NCI-H345 (cell line): Measurements from ENCODE around the gene NHSL2.
A peak's percentile ranks its signal among the peaks of the same experiment; 100 is the strongest.
"Not testable (repeated sequence)": the region's sequence is repeated elsewhere in the genome, so short reads cannot be mapped to it uniquely, and the experiment has no call there.

ENCODE experiments used
- DNase-seq: peaks from one replicate; lab custom pipeline; 2025; lab: John Stamatoyannopoulos, UW

NHSL2 gene

DNA sequence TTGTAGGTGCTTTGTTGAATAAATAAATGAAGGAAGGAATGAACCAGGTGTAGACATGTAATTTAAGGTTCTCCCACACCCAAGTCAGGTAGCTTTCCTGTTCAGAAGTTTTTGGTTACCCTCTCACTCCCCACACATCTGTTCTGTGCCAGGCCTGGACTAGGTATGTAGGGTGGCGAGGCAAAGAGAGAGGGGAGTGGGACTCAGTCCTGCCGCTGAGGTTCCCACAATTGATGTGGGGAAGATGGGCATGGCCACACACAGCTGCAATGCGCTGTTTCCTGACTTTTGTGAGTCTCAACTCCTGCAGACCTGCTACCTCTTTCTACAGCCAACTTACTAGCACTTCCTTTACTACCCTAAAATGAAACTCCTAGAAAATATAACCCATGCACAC, 132.2 kb downstream of the NHSL2 start:
- DNase-seq: no peak

DNA sequence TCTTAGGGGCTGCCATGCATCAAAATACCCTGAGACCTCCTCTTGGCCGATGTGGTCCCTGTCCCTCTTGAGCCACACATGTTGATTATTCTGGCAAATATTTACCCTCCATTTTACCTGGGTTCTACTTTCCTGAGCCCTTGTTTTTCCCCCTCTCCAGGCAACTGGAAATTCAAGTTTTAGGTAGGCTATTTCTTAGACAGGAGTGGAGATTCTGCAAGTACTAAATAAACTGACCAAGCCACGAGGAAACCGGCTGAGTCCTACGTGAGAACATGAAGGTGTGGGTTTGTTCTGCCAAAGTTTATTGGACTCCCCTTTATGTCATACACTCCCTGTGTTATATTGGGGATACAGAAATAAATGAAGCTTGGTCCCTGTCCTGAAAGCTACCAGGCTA, 133.0 kb downstream of the NHSL2 start:
- DNase-seq: no peak

DNA sequence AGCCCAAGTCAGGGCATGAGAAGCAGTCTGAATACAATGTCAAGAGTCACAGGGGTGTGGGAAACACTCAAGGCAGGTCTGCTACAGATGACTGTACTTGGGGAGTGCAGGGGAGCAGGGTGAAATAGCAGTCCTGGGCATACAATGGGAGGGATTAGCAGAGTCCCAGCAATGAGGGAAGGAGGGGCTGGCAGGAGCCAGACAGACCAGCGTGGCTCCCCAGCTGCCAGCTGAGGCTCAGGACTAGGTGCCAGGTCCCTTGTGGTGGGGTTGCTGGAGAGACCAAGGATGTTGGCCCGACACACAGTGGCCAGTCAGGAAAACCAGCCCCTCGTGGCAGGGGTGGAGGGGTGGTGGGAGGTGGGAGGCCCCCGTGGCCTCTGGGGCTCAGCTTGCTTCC, 134.5 kb downstream of the NHSL2 start:
- DNase-seq: no peak

DNA sequence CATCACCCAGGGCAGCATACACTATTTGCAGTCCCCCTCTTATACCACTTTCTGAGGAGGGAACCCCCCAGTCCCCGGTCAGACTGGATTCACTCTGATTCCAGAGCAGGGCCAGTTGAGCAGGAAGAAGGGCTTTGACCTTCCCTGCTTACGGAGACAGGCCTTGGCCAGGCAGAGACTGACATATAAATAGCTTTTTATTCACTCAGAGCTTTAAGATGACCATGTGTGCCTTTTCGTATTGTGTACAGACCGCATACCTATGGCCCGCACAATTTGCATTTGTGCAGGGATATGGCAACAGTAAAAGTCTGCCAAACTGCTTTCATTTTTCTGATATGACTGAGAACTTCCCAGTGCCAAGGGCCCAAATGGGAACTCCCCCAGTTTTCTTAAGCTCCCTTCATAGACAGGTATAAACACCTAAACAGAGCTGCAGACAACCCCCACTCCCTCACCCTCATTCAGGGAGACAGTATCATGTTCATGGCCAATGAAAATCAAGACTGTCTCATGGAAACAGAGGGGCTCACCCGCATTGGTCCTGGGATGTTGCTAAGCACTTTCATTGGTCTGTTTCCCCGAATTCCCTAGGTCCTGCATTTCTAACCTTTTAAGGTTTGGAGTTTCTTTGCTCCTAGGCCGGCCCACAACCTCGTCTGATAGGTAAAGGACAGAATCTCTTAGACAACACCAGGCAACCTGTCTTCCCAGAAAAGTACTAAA, 135.1 kb downstream of the NHSL2 start:
- DNase-seq: no peak

DNA sequence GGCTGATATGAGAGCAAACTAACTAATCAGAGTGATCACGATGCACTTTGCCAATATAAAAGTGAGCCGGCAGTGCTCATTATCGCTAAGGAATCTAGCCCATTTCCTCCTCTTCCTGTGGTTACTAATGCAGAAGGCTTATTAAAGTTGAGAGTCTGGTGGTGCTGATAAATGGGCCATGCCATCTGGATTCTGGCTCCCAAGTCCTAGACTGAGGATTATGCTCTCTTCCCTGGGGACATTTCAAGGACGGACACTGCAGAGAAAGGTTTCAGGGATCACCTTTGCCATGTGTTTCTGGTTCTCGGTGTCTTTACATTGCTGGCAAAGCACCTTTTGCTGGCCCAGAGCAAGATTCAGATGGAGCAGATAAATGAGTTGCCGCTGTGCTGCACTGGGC, 135.8 kb downstream of the NHSL2 start:
- DNase-seq: no peak

DNA sequence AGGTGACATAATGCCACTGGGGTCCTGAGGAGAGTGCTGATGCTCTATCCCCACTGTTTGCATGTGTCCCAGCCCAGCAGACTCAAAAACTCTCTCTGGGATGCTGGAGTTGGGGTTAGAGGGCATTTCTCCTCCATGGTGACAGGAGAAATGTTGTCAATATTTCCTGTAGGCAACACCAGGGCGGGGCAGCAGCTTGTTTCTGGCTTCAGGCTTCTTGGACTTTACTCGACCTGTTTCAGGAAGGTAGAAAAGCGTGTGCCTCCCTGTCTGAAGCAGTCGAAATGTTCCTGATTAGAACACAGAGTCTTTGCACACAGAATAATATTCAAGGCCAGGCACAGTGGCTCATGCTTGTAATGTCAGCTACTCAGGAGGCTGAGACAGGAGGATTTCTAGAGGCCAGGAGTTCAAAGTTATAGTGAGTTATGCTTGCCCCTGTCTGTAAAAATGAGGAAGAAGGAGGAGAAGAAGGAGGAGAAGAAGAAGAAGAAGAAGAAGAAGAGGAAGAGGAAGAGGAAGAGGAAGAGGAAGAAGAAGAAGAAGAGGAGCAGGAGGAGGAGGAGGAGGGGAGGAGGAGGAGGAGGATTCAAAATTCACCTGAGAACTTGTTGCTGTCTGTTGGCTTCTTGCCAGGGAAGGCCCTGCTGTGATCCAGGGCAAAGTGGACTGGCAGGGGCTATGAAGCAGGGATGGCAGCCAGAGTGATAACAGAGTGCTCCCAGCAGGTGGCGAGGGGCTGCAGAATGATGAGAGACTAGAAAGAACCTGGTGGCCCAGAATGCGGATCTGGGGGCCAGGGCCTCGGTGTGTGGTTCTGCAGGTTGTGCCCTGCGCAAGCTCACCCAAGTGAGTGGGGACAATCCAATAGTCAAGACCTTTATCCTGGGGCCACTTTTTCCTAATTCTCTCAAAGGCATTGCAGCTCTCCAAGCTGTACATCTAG, 138.1 kb downstream of the NHSL2 start:
- DNase-seq: peak; percentile 7

DNA sequence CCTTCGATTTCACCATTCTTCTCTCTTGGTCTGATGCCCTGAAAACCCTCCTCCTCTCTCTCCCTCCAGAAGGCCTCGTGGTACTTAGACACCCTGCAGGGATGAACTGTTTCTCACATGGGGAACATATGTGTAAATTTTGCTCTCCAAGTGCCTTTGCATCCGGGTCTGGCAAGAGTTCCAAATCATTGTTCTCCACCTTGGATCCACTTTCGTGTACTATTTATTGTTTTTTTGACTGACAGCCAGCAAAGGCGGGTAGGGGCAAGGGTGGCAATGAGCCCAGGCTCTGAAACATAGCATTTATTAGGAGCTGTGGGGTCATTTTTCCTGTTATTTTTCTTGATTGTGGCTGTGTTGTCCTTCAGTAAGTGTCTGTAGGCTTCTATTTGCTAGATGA, 139.4 kb downstream of the NHSL2 start:
- no peak for DNase-seq

DNA sequence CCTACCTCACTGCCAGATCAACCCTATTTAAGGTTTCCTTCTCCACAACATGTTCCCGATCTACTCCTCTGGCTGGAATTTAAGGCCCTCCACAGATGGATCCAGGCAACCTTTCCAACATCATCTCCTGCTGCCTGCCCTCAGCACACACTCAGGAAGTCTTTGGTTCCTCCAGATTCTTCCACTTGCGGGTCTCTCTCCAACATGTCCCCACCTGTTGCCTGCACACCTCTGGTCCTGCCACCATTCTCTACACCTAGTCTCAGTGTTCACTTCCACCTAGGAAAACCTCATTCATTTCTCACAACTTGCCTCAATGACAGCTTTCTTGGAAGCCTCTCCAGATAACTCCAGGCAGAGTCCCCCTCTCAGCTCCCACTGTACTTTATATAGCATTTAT, 140.9 kb downstream of the NHSL2 start:
- DNase-seq: no peak

DNA sequence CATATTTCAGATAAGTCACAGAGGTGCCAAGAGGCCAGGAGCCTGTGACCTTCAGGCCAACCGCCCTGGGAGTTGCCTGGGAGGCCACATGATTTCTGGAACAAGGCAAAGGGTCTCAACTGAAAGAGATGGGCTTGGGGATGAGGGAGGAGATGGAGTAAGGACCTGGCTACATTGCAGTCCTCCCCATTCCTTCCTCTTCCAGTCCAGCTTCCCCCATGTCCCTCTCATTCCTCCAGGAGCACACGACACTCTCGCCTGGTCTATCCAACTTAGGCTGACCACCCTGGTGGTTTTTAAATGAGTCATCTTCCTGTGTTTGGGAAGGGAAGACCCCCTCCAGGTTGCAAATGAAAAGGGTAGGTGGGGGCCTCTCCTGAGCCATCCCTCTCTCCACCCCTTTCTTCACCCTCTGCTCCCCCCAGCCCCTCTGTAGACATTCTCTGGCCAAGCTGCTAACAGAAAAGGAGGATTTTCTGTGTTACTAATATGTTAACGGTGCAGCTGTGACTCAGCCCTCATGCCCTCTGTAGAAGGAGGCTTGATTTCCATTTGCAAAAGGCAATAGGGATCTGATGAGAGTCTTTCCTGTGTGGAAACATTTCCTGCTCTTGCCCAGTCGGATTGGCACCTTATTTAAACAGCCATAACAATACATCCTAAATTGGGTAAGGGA, 141.9 kb downstream of the NHSL2 start:
- DNase-seq: no peak

DNA sequence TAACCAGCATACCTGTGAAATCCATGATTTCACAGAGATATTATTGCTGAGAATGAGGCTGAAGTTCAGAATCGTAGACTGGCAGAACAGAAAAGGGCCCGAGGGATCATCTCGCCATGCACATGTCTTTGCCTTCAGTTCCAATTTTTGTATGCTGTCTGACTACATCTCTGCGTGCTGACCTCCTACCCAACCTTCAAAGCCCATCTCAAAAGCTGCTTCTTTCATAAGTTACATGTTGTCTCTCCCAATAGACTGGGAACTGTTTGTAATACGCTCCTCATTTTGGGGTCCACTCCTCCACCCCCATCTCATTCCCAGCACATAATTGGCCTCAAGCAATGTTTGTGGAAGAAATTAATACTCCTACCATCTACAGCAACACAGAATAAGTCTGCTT, 142.9 kb downstream of the NHSL2 start:
- DNase-seq: no peak

DNA sequence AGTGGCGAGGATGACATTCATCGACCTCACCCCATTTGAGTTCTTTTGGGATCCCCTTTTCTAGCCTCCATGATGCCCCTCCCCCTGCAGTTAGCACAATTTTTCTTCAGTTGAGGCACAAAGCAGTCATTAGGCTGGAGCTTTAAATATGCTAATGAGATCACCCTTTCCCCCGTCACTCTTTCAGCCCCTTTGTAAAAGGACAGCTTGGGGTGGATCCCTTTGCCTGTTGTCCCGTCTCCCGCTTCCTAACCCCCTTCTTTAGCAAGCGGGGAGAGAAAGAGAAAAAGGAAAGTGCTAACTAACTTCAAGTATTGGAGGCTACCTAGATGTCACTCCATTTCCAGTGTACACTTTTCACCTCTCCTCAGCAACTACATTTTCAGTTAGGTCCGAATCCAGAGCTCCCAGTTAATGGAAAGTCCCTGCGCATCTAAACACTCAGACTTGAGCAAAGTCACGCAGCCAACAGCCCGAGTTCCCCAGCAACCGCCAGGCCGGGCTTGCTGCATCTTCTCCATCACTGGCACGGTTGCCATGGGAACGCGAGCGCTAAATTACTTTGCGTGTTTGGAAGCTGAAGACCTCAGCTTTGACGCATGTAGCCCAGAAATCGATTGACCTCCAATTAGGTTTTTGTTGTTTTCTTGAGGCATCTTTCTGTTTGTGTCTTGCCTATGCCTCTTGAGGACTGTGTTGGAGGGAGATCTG, 144.3 kb downstream of the NHSL2 start:
- DNase-seq: no peak

DNA sequence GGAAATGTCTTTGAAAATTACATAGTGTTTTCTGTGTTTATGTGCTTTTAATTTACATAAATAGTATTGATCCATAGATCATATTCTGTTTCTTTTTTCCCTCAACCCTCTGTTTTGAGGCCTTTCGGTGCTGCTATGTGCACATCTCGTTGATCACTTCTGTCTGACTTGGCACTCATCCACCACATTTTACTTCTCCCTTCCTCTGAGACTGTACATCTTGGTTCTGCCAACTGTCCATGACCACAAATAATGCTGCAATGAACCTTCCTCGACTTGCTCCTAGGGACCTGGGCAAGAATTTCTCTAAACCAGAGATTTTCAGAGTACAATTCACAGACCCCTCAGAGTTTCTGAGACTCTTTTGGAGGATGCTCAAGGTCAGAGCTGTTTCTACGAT, 146.7 kb downstream of the NHSL2 start:
- no peak for DNase-seq

DNA sequence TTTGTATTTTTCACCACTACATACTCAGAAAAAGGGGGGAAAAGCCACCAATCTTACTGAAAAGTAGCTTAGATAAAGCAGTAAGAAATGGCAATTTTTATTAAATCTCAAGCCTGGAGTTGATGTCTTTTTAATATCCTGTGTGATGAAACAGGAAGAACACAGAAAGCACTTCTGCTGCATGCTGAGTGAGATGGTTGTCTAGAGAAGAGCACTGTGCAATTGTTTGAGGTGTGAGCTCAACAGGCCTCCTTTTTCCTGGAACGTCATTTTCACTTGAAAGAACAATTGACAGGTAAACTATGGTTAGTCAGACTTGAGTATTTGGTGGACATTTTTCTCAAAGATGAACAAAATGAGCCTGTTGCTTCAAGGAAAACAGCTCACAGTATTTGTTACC, 147.2 kb downstream of the NHSL2 start:
- DNase-seq: no peak

DNA sequence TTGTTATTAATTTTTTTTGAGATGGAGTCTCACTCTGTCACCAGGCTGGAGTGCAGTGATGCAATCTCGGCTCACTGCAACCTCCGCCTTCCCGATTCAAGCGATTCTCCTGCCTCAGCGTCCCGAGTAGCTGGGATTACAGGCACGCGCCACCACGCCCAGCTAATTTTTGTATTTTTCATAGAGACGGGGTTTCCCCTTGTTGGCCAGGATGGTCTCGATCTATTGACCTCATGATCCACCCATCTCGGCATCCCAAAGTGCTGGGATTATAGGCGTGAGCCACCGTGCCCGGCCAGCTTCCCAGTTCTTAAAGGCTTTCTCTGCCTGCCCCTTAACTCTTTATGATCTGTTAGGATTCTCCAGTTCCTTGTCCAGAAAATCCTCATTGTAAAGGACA, 147.7 kb downstream of the NHSL2 start:
- DNase-seq: not testable (repeated sequence)

DNA sequence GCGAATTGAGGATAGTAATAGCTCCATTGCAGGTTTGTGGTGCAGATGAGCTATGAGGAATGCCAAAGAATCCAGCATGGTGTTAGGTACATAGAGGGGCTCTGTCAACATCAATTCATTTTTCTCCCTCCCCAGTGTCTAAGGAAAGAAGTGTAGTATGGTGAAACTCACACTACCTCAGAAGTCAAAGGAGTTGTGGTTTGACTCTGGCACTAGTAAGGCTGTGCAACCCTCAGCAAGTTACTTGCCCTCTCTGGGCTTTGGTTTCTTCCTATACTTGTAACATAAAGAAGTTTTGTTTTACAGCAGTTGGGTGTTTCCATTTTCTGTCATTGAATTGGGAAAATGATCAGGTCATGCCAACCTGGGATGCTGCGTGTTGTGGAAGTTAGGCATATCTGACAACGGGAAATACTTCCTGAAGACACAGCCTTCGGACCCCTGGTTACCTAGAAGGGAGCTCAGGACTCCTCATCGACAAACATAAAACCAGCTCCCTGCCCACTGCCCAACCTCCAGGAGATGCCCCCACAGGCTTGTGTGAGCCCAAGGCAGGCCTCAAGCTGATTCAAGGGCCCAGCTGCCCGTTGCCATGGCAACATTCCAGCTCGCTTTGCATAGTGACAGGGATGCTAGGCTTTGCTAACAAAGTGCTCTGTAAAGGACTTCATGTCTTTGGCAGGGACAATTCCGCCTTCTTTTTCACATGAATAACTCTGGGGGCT, 149.7 kb downstream of the NHSL2 start:
- DNase-seq: no peak

DNA sequence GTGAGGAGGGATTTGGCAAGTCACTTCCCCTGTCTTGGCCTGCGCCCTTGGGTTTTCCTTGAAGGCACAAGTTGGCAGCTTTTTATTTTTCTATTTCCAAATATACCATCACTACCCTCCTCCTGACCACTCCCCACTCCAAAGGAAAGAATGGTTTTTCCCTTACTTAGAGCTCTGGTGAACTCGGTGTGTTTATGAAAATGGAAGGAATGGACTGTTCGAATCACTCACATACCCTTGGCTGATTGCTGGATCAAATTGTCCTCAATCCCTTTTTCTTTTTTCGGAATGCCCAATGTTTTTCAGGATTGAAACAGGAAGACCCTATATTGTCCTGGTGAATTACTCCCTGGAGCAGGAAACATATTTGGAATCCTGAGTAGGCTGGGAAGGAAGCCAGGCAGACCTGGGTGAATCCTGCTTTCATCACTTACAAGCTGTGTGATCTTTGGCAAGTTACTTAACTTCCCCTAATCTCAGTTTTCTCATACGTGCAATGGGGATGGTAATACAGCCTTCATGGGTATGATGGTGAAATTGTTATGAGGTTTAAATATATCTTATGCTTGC, 150.4 kb downstream of the NHSL2 start:
- no peak for DNase-seq

DNA sequence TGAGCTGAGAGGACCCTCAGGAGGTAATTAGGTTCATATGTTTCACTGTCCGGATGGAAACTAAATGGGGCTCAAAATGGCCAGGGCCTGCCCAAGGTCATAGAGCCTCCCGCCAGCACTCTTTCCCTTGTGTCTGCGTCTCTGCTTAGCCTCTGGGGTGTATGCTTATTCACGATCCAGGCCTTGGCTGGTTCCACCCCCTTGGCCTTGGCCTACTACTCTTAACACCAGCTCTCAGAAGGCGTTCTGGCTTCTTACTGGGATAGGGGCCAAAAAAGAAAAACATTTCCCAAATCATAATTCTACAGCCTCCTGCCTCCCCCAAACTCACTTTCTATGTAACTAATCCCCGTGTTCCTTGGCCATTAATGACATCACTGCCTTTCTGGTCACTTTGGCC, 152.3 kb downstream of the NHSL2 start:
- DNase-seq: no peak

DNA sequence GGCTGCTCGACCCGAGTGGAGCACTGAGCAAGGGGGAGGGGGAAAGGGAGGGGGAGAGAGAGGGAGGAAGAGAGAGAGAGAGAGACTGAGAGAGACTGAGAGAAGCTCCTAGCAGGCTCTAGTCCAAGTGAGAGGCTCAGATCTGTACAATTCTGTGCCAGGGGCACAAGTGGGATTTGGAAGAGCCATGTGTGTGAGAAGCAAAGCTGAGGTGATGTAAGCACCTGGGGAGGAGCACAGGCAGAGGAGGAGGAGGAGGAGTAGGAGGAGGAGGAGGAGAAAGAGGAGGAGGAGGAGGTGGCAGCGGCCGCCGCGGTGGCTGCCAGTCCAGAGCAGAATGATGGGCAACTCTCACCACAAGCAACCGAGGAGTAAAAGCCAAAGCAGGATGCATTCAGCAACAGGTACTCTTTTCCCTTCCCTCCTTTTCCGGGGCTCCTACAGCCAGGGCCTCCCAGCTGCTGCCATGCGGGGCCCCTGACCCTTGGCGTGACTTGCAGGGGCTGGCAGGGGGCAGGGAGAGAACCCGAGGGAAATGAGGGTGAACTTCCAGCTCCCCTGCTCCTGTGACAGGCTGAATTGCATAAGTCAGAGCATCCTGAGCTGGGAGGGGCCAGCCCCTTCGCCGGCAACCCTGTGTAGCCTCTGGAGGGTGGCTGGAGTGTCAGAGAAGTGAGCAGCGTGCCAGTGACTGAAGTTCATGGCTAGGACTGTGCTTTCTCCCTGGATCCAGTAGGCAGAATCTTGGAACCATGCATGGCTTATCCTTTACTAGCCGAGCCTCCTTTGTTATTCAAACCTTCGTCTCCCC, 158.9 kb downstream of the NHSL2 start:
- no peak for DNase-seq

DNA sequence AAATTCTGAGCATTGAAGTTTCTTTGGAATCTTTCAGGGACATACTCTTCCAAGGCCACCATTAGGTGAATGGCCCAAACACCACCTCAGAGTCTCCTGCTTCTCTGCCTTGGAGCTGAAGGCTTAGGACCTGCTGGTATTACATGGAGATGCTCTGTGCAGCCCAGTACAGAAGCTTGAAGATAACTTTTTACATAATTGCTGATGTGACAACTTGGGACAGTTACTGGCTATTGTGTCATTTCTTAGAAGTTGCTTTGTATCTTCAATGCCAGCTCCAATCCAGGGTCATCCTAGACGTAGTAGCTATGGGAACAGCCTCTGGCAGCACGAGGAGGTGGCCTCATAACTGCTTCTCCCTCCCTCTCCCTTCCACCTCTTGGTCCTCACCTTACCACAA, 160.6 kb downstream of the NHSL2 start:
- no peak for DNase-seq

DNA sequence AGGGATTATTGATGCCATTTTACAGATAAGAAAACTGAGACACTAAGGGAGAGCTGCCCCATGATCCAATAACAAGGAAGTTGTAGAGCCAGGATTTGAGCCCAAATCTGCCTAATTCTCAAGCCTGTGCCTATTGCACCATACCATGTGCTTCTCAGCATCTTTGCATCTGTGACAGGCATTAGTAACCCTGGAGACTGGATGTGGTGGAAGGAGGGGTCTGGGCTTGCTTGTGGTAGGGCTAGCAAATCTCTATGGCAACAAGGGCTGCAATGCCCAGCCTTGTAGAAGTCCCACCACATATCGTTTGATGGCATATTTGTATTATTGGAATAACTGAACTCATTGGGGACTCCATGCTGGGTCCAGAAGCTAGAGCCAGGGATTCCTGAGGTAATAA, 163.0 kb downstream of the NHSL2 start:
- no peak for DNase-seq
